WTC11 (cell line): ENCODE results near the gene ATXN2L. TPM values are rescaled to one million over a fixed set of nuclear protein-coding genes. Genes with fewer than 3 reads are reported as not detected.

Experiments used
- ATF2 ChIP-seq: sonication (generic); formaldehyde crosslinking; IDR thresholded peaks from 2 replicates; pipeline ENCODE4 v1.8.1; 2022; ENCODE audit warnings: low read depth, missing genetic modification reagents, borderline replicate concordance
- ATF6 ChIP-seq: sonication (generic); formaldehyde crosslinking; IDR thresholded peaks from 2 replicates; pipeline ENCODE4 v1.8.1; 2023; ENCODE audit warnings: mild to moderate bottlenecking, missing genetic modification reagents
- CBFB ChIP-seq: sonication (generic); formaldehyde crosslinking; IDR thresholded peaks from 2 replicates; pipeline ENCODE4 v1.8.1; 2022; ENCODE audit warnings: mild to moderate bottlenecking, low read depth, missing genetic modification reagents
- CDX4 ChIP-seq: fragments of 250-450 bp; sonication (Bioruptor Pico); IDR thresholded peaks from 2 replicates; pipeline ENCODE4 v1.9.0; 2021; ENCODE audit warnings: moderate library complexity, mild to moderate bottlenecking, inconsistent platforms, borderline replicate concordance
- CREM ChIP-seq: sonication (generic); formaldehyde crosslinking; IDR thresholded peaks from 2 replicates; pipeline ENCODE4 v1.8.1; 2022; ENCODE audit warnings: mild to moderate bottlenecking, missing genetic modification reagents, moderate library complexity
- E2F1 ChIP-seq: sonication (generic); formaldehyde crosslinking; IDR thresholded peaks from 2 replicates; pipeline ENCODE4 v1.8.0; 2022; ENCODE audit warnings: mild to moderate bottlenecking, missing genetic modification reagents
- ELF4 ChIP-seq: sonication (generic); formaldehyde crosslinking; IDR thresholded peaks from 2 replicates; pipeline ENCODE4 v1.8.1; 2022; ENCODE audit warnings: low read depth, mild to moderate bottlenecking, moderate library complexity, missing genetic modification reagents
- ERG ChIP-seq: fragments of 250-450 bp; sonication (Bioruptor Pico); IDR thresholded peaks from 2 replicates; pipeline ENCODE4 v1.8.0; 2021; ENCODE audit warnings: mild to moderate bottlenecking
- ESRRA ChIP-seq: sonication (generic); formaldehyde crosslinking; IDR thresholded peaks from 2 replicates; pipeline ENCODE4 v1.8.1; 2022; ENCODE audit warnings: mild to moderate bottlenecking, missing genetic modification reagents, borderline replicate concordance
- ETV6 ChIP-seq: sonication (generic); formaldehyde crosslinking; IDR thresholded peaks from 2 replicates; pipeline ENCODE4 v1.8.1; 2022; ENCODE audit warnings: mild to moderate bottlenecking, missing genetic modification reagents
- FOXJ3 ChIP-seq: sonication (generic); formaldehyde crosslinking; IDR thresholded peaks from 2 replicates; pipeline ENCODE4 v1.9.0; 2021; ENCODE audit warnings: missing genetic modification reagents, mild to moderate bottlenecking, borderline replicate concordance
- GTF2I ChIP-seq: fragments of 250-450 bp; sonication (Bioruptor Pico); conservative IDR thresholded peaks from 2 replicates; pipeline ENCODE4 v1.4.0; 2021; ENCODE audit warnings: mild to moderate bottlenecking
- HMGXB4 ChIP-seq: sonication (generic); formaldehyde crosslinking; IDR thresholded peaks from 2 replicates; pipeline ENCODE4 v1.8.1; 2023; ENCODE audit warnings: mild to moderate bottlenecking, moderate library complexity, missing genetic modification reagents
- IRF1 ChIP-seq: sonication (generic); formaldehyde crosslinking; IDR thresholded peaks from 2 replicates; pipeline ENCODE4 v1.8.0; 2023; ENCODE audit warnings: missing genetic modification reagents
- NFYB ChIP-seq: sonication (generic); formaldehyde crosslinking; conservative IDR thresholded peaks from 2 replicates; pipeline ENCODE4 v1.8.0; 2022; ENCODE audit warnings: low read depth, missing genetic modification reagents
- PREB ChIP-seq: sonication (generic); formaldehyde crosslinking; IDR thresholded peaks from 2 replicates; pipeline ENCODE4 v1.8.1; 2022; ENCODE audit warnings: mild to moderate bottlenecking, missing genetic modification reagents, moderate library complexity, borderline replicate concordance
- RORB ChIP-seq: fragments of 250-450 bp; sonication (Bioruptor Pico); IDR thresholded peaks from 2 replicates; pipeline ENCODE4 v1.9.0; 2021; ENCODE audit warnings: mild to moderate bottlenecking
- SMAD3 ChIP-seq: sonication (generic); formaldehyde crosslinking; IDR thresholded peaks from 2 replicates; pipeline ENCODE4 v1.8.0; 2022; ENCODE audit warnings: missing genetic modification reagents, mild to moderate bottlenecking, borderline replicate concordance
- TEAD1 ChIP-seq: sonication (generic); formaldehyde crosslinking; IDR thresholded peaks from 2 replicates; pipeline ENCODE4 v1.8.0; 2022; ENCODE audit warnings: mild to moderate bottlenecking, missing genetic modification reagents
- ZBTB43 ChIP-seq: sonication (generic); formaldehyde crosslinking; IDR thresholded peaks from 2 replicates; pipeline ENCODE4 v1.8.1; 2023; ENCODE audit warnings: mild to moderate bottlenecking, missing genetic modification reagents
- ZMAT4 ChIP-seq: fragments of 250-450 bp; sonication (Bioruptor Pico); IDR thresholded peaks from 2 replicates; pipeline ENCODE4 v1.9.0; 2021; ENCODE audit warnings: mild to moderate bottlenecking
- ZNF232 ChIP-seq: sonication (generic); formaldehyde crosslinking; IDR thresholded peaks from 2 replicates; pipeline ENCODE4 v1.8.0; 2022; ENCODE audit warnings: mild to moderate bottlenecking, missing genetic modification reagents
- ZNF423 ChIP-seq: fragments of 250-450 bp; sonication (Bioruptor Pico); IDR thresholded peaks from 2 replicates; pipeline ENCODE4 v2.1.2; 2022; ENCODE audit warnings: mild to moderate bottlenecking, moderate library complexity
- ZSCAN18 ChIP-seq: fragments of 250-450 bp; sonication (Bioruptor Pico); IDR thresholded peaks from 2 replicates; pipeline ENCODE4 v2.1.2; 2022; ENCODE audit warnings: mild to moderate bottlenecking, moderate library complexity
- total RNA-seq: library from RNA; stranded (reverse); gene quantifications from 3 replicates; pipeline ENCODE4 v1.2.3, GENCODE V29; 2021

Gene ATXN2L
- total RNA-seq, 1 experiment from 2014 or later = 243 TPM

GRCh38 chr16:28879841-28880588 lies 57.2 kb downstream of the ATXN2L start (continued):
- TF ChIP-seq CBFB (CRISPR knock-in tag) (0 out of 2 replicates have a peak, but pooled peaks have one; percentile 31), PREB (no peak), NFYB (peak; percentile 92), TEAD1 (peak; percentile 95), HMGXB4 (peak; percentile 65; the same call in 1 of the 2 replicates), GTF2I (CRISPR knock-in tag) (no peak), IRF1 (CRISPR knock-in tag) (peak; percentile 85; the same call in 1 of the 2 replicates), FOXJ3 (CRISPR knock-in tag) (peak; percentile 91), RORB (no peak), CREM (CRISPR knock-in tag) (peak; percentile 82), ZBTB43 (peak; percentile 16; the same call in 1 of the 2 replicates), ATF2 (CRISPR knock-in tag) (no peak), SMAD3 (CRISPR knock-in tag) (peak; percentile 93), ZSCAN18 (no peak), ELF4 (CRISPR knock-in tag) (peak; percentile 89), ERG (no peak), ETV6 (CRISPR knock-in tag) (peak; percentile 92), ESRRA (CRISPR knock-in tag) (peak; percentile 91), ATF6 (CRISPR knock-in tag) (peak; percentile 77), E2F1 (CRISPR knock-in tag) (0 out of 2 replicates have a peak, but pooled peaks have one; percentile 32), ZMAT4 (CRISPR knock-in tag) (no peak), ZNF423 (CRISPR knock-in tag) (no peak), CDX4 (CRISPR knock-in tag) (no peak), ZNF232 (peak; percentile 96)
